ENCODE results near the gene CHSY1.

DNA sequence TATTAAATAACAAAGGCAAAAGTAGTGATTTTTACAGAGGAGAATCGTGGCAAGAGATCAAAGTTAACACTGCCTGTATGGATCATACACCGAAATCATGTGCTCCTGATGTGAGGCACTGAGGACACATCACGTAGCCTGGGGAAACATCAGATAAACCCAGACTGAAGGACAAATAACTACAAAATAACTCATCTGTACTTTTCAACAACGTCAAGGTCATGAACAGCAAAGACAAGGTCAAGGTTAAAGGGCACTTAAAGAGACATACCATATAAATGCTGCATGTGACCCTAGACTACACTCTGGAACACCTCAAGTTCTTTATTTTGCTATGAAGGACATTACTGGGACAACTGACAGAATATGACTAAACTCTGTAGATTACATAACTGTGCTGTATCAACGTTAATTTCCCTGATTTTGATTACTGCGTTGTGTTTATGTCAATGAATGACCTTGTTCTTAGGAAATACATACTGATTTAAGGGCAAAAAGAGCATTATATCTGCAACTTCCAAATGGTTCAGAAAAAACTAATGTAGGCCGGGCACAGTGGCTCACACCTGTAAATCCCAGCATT is 48.1 kb downstream of the CHSY1 start:
- TF ChIP-seq TARDBP (IDR thresholded peaks at IDR 0.05) (no peak), NFRKB (IDR thresholded peaks at IDR 0.05) (no peak), ZNF384 (IDR thresholded peaks at IDR 0.05) (no peak), ELF4 (IDR thresholded peaks at IDR 0.05) (no peak), SUZ12 (IDR thresholded peaks at IDR 0.05) (no peak), BHLHE40 (IDR thresholded peaks at IDR 0.05; ENCODE audit: borderline replicate concordance) (no peak), FOXM1 (IDR thresholded peaks at IDR 0.05; ENCODE audit: borderline replicate concordance) (no peak), ARNT (IDR thresholded peaks at IDR 0.05) (no peak), SP1 (IDR thresholded peaks at IDR 0.05) (no peak)
- TF ChIP-seq, protein P1, sequence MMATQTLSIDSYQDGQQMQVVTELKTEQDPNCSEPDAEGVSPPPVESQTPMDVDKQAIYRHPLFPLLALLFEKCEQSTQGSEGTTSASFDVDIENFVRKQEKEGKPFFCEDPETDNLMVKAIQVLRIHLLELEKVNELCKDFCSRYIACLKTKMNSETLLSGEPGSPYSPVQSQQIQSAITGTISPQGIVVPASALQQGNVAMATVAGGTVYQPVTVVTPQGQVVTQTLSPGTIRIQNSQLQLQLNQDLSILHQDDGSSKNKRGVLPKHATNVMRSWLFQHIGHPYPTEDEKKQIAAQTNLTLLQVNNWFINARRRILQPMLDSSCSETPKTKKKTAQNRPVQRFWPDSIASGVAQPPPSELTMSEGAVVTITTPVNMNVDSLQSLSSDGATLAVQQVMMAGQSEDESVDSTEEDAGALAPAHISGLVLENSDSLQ (IDR thresholded peaks at IDR 0.05) = no peak

Data from HEK293T (cell line).